Spinal cord (tissue), 10 donors: ENCODE results near the gene CYB561. TPM values are rescaled to one million over a fixed set of nuclear protein-coding genes. Genes with fewer than 3 reads are reported as not detected.

Experiments
- DNase-seq, 6 donors: peaks; one replicate each; pipeline versions ENCODE4 v3.0.0 to v3.0.0-alpha.2; 2013 to 2015; ENCODE audit warnings: low spot score in 6 of 6, low read depth in 4 of 6
- H3K27ac ChIP-seq: one replicate; pipeline ENCODE4 v1.5.1; 2013; ENCODE audit warnings: low read depth, low read length, control low read depth
- H3K27me3 ChIP-seq: one replicate; pipeline ENCODE4 v1.6.1; 2013; ENCODE audit warnings: low read length; ENCODE audit not compliant: control insufficient read depth, insufficient read depth
- H3K36me3 ChIP-seq: one replicate; pipeline ENCODE4 v1.6.1; 2013; ENCODE audit warnings: low read length; ENCODE audit not compliant: control insufficient read depth, insufficient read depth
- H3K4me1 ChIP-seq: one replicate; pipeline ENCODE4 v1.6.1; 2013; ENCODE audit warnings: low read length; ENCODE audit not compliant: control insufficient read depth, insufficient read depth
- H3K4me3 ChIP-seq: one replicate; pipeline ENCODE4 v1.5.1; 2013; ENCODE audit warnings: low read depth, low read length, control low read depth
- H3K9me3 ChIP-seq: one replicate; pipeline ENCODE4 v1.6.1; 2013; ENCODE audit warnings: low read length; ENCODE audit not compliant: control insufficient read depth, insufficient read depth
- WGBS: methylation state at CpG from one replicate; pipeline ENCODE4 v1.1.5; 2013; ENCODE audit warnings: missing lambda C conversion rate; ENCODE audit not compliant: insufficient coverage; 5-methylcytosine and 5-hydroxymethylcytosine counted together
- long read RNA-seq, 4 donors: transcript quantifications; one replicate each; lab custom pipeline, GENCODE V29; 2026
- polyA plus RNA-seq, 2 donors: library from polyadenylated mRNA; unstranded; fragments of 120-200 nt; gene quantifications; one replicate each; pipeline ENCODE4 v1.2.1, GENCODE V29; 2013; ENCODE audit not compliant: insufficient read length in 2 of 2
- total RNA-seq, 2 donors: library from RNA; depleted of rRNA in 1 of 2; stranded (reverse); fragments of 120-200 nt in 1 of 2; fragments of >200 nt in 1 of 2; gene quantifications; one replicate each; pipeline versions ENCODE4 v1.2.3 to v1.2.4, GENCODE V29; 2013 to 2014
- donor health status: healthy.

Gene CYB561
- total RNA-seq: 10 to 100 TPM; 25.1 to 28.6 TPM
- 10 to 100 TPM; 41.6 to 44.2 TPM for polyA plus RNA-seq
- long read RNA-seq, donor 1, transcript CYB561-201 (6 exons, 3,001 nt): major isoform, 12 of 19 reads
- long read RNA-seq, donor 1, partial matches to known transcripts: 0 of 19 reads
- long read RNA-seq, donor 1, other reads (novel, unspliced or antisense): 0 of 19 reads
- long read RNA-seq, donor 2, partial matches to known transcripts: 0 of 3 reads
- long read RNA-seq, donor 2, other reads (novel, unspliced or antisense): 0 of 3 reads
- long read RNA-seq, donor 3, partial matches to known transcripts: 0 of 5 reads
- long read RNA-seq, donor 3, other reads (novel, unspliced or antisense): 0 of 5 reads
- long read RNA-seq, donor 4, partial matches to known transcripts: 12 of 20 reads
- long read RNA-seq, donor 4, other reads (novel, unspliced or antisense): 0 of 20 reads

GRCh38 chr17:63445954-63446752 is at the start of gene CYB561:
TSS of gene CYB561 (minus strand) at chr17:63446306. CDS start at chr17:63437547, 8,759 bp downstream.
- Histone ChIP-seq H3K36me3 (peaks cover 7% of the 10 kb centered on the region), H3K4me1 (peaks cover 33% of the 10 kb centered on the region), H3K4me3 (peak within 1 kb of the TSS; percentile 52), H3K27ac (peak within 1 kb of the TSS; percentile 71), H3K9me3 (no peaks in the 10 kb centered on the region), H3K27me3 (no peaks in the 10 kb centered on the region)
- WGBS: under 1% methylated on average over 97 of the region's 99 CpGs
- peak in 4 of 6 donors; percentile 58 to 91 (median 74) for DNase-seq

- Histone ChIP-seq H3K27me3 (no peaks in the 10 kb centered on the region), H3K27ac (no peak overlapping the region), H3K4me1 (peaks cover 17% of the 10 kb centered on the region), H3K9me3 (no peaks in the 10 kb centered on the region), H3K36me3 (peaks cover 15% of the 10 kb centered on the region), H3K4me3 (no peak overlapping the region)
- WGBS: 67% methylated on average over 6 of the region's 6 CpGs
- DNase-seq: peak in 2 of 6 donors; percentile 23 to 37
Observed at GRCh38 chr17:63495491-63495890, 49.4 kb upstream of the CYB561 start.

GRCh38 chr17:63494300-63494928 is 48.3 kb upstream of the CYB561 start:
- Histone ChIP-seq H3K4me1 (peaks cover 17% of the 10 kb centered on the region), H3K27ac (no peak overlapping the region), H3K36me3 (peaks cover 18% of the 10 kb centered on the region), H3K4me3 (no peak overlapping the region), H3K27me3 (no peaks in the 10 kb centered on the region), H3K9me3 (no peaks in the 10 kb centered on the region)
- DNase-seq: no peak
- WGBS: 95% methylated on average over 10 of the region's 12 CpGs

GRCh38 chr17:63493411-63493810 is 47.3 kb upstream of the CYB561 start:
- H3K36me3 ChIP-seq: peaks cover 18% of the 10 kb centered on the region
- WGBS: 98% methylated on average over 8 of the region's 9 CpGs
- H3K4me3 ChIP-seq: no peak overlapping the region
- DNase-seq: no peak
- no peak overlapping the region for H3K27ac ChIP-seq
- H3K27me3 ChIP-seq: no peaks in the 10 kb centered on the region
- H3K4me1 ChIP-seq: peaks cover 17% of the 10 kb centered on the region
- H3K9me3 ChIP-seq: no peaks in the 10 kb centered on the region

- Histone ChIP-seq H3K9me3 (no peaks in the 10 kb centered on the region), H3K27me3 (no peaks in the 10 kb centered on the region), H3K4me3 (no peak overlapping the region), H3K4me1 (peaks cover 15% of the 10 kb centered on the region), H3K36me3 (peaks cover 18% of the 10 kb centered on the region), H3K27ac (no peak overlapping the region)
- 93% methylated on average over 4 of the region's 6 CpGs for WGBS
- DNase-seq: no peak
Observed at GRCh38 chr17:63492940-63493339, 46.8 kb upstream of the CYB561 start.

GRCh38 chr17:63491977-63492618 is 46.0 kb upstream of the CYB561 start:
- DNase-seq: no peak
- Histone ChIP-seq H3K27me3 (no peaks in the 10 kb centered on the region), H3K27ac (no peak overlapping the region), H3K4me3 (no peak overlapping the region), H3K4me1 (peaks cover 10% of the 10 kb centered on the region), H3K36me3 (peaks cover 18% of the 10 kb centered on the region), H3K9me3 (no peaks in the 10 kb centered on the region)
- WGBS: 66% methylated on average over 10 of the region's 10 CpGs

- no peak for DNase-seq
- H3K36me3 ChIP-seq: peaks cover 16% of the 10 kb centered on the region
- H3K9me3 ChIP-seq: no peaks in the 10 kb centered on the region
- no peak overlapping the region for H3K27ac ChIP-seq
- peaks cover 6% of the 10 kb centered on the region for H3K4me1 ChIP-seq
- H3K4me3 ChIP-seq: no peak overlapping the region
- WGBS: 88% methylated on average over 8 of the region's 8 CpGs
- H3K27me3 ChIP-seq: no peaks in the 10 kb centered on the region
Observed at GRCh38 chr17:63491413-63491812, 45.3 kb upstream of the CYB561 start.

GRCh38 chr17:63490858-63491400 is 44.8 kb upstream of the CYB561 start:
- peaks cover 14% of the 10 kb centered on the region for H3K36me3 ChIP-seq
- H3K4me3 ChIP-seq: no peak overlapping the region
- no peak for DNase-seq
- H3K4me1 ChIP-seq: peaks cover under 1% of the 10 kb centered on the region
- no peaks in the 10 kb centered on the region for H3K27me3 ChIP-seq
- no peak overlapping the region for H3K27ac ChIP-seq
- no peaks in the 10 kb centered on the region for H3K9me3 ChIP-seq
- 90% methylated on average over 22 of the region's 22 CpGs for WGBS

GRCh38 chr17:63490329-63490728 is 44.2 kb upstream of the CYB561 start:
- no peak overlapping the region for H3K27ac ChIP-seq
- H3K27me3 ChIP-seq: no peaks in the 10 kb centered on the region
- H3K36me3 ChIP-seq: peaks cover 14% of the 10 kb centered on the region
- peak in 1 of 6 donors; percentile 43 for DNase-seq
- H3K9me3 ChIP-seq: no peaks in the 10 kb centered on the region
- WGBS: 69% methylated on average over 9 of the region's 10 CpGs
- no peak overlapping the region for H3K4me3 ChIP-seq
- H3K4me1 ChIP-seq: no peaks in the 10 kb centered on the region
